ENCODE results near the gene ATF4.

GRCh38 chr22:39486951-39487825 lies 33.2 kb upstream of the ATF4 start:
- TF ChIP-seq, protein P1, sequence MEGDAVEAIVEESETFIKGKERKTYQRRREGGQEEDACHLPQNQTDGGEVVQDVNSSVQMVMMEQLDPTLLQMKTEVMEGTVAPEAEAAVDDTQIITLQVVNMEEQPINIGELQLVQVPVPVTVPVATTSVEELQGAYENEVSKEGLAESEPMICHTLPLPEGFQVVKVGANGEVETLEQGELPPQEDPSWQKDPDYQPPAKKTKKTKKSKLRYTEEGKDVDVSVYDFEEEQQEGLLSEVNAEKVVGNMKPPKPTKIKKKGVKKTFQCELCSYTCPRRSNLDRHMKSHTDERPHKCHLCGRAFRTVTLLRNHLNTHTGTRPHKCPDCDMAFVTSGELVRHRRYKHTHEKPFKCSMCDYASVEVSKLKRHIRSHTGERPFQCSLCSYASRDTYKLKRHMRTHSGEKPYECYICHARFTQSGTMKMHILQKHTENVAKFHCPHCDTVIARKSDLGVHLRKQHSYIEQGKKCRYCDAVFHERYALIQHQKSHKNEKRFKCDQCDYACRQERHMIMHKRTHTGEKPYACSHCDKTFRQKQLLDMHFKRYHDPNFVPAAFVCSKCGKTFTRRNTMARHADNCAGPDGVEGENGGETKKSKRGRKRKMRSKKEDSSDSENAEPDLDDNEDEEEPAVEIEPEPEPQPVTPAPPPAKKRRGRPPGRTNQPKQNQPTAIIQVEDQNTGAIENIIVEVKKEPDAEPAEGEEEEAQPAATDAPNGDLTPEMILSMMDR (IDR thresholded peaks at IDR 0.05): no peak
- no peak for TF ChIP-seq POLR2AphosphoS5 (IDR thresholded peaks at IDR 0.05; ENCODE audit: low read depth, low read length)
- no peak for TF ChIP-seq REST (IDR thresholded peaks at IDR 0.05; ENCODE audit: insufficient read depth in 1 of 2, low read depth in 2 of 2, low read length in 1 of 2)

Measured in Panc1 (cell line).